Measurements from ENCODE around the gene KLHL2.
"Not testable (repeated sequence)": the region's sequence is repeated elsewhere in the genome, so short reads cannot be mapped to it uniquely, and the experiment has no call there.

Gene KLHL2

DNA sequence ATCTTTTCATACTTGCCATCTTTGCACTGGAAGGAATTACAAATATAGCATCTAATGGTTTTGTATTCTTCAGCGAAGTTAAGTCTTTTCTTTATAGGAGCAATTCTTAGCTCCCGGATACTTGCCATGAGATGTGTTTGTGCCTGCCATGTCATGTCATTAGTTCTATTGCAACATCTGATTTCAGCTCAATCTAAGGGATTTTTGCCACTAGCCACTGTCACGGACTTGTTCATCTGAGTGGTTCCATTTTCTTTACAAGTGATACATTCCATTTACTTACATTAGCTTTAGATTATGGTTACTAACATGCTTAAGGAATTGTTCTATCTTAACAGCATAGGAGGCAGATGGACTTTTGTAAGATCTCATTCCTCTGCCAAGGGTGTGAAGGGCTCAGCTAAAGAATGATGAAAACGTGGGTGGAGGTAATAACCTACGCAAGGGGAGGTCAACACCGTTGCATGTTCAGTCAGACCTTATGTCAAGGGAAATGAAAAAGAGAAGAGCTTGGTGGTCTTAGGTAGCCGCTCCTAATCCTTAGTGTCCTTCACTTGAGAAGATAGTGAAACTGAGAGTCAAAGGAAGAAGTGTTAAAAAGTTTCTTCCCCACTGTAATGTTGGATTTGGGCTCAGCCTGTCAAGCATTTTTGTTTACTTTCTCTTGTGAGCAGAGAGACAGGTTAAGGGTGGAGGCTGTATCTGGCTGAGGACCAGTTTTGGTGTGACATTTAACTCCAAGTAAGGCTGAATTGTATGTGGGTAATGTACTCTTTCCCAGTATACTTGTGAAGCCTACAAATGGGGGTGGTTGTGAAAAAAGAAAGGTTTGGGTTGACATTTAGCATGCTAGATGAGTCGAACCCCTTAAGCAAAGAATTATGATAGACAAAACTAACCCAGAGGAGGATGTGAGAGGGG, 3.6 kb upstream of the KLHL2 start:
- no peak for DNase-seq

DNA sequence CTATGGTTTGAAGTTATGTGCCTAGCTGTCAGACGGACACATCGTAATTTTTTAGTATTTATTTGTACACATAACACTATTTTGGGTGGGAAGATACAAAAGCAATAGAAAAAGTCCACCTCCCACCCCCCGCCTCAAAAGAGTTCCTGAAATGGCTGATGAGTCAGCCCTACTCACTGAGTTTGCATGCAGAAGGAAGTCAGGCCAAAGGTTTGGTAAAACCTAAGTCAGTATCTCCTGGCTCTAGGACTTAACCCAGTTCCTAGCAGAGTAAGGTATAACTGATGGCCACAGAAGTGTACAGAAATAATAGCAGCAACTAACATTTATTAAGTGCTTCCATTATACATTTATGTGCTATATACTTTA, 2.9 kb upstream of the KLHL2 start:
- DNase-seq: peak; percentile 10

DNA sequence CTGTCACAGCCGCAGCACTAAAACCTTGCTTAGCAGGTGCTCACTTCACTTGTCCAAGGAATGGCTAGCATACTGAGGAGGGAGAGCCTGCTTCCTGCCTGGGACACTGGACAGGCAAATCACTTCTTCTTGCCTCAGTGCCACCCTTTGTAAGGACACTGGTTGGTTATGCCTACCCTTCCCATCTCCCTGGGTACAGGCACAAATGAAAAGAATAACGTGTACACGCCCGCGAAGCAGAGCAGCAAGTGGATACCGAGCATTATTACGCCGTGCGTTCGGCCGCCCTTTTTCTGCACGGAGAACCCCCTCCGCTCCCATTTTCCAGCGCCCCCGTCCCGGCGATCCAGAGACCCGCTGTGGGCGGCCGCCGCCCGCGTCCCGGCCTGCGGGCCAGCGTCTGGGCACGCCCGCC, 338 bp upstream of the KLHL2 start:
- DNase-seq: no peak

GRCh38 chr4:165208221-165208652, 876 bp downstream of the KLHL2 start:
- no peak for DNase-seq

DNA sequence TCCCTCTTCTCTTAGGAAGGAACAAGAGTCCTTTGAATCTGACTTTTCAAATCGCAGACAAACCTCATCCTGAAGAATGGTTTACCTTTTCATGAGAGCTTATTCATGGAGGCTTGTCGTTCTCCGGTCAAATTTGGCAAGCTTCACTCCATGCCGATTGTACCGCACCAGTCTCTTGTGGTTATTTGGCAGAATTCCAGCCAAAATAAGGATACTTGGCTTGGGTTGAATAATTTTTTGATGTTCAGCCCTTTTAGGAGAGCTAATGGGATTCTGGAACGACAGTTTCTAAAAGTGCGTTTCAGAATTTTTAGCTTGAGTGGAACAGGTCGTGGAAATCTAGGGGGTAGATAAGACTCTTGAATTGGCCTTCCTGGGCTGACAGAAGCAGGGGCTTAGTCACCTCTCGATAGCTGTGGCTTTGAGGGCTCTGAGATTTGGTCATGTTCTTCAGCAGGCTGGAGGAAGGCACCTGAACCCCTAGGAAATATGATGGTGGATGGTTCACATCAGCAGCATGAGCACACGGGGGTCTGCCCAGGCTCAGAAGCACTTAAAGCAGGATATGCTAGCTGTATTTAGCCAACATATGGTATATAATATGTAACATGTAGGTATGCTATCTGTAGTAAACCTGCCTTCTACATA, 1.5 kb downstream of the KLHL2 start:
- DNase-seq: no peak

DNA sequence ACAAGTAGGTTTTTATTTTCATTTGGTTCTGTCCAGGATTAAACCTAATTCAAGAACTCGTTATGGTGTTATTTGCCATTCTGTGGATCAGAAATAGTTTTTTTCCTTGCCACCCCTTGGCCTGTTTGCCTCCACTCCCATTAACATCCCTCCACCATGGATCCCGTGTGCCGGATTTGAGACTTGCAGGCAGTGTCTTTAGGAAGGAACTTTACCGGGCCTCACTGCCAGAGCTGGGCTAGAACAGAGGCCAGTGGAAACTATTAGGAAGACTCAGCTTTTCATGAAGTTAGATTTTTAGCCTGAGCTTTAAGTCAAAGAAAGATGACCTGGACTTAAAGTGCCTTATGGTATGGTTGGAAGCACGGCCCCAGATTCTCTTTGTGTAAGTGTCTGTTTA, 2.4 kb downstream of the KLHL2 start:
- no peak for DNase-seq

DNA sequence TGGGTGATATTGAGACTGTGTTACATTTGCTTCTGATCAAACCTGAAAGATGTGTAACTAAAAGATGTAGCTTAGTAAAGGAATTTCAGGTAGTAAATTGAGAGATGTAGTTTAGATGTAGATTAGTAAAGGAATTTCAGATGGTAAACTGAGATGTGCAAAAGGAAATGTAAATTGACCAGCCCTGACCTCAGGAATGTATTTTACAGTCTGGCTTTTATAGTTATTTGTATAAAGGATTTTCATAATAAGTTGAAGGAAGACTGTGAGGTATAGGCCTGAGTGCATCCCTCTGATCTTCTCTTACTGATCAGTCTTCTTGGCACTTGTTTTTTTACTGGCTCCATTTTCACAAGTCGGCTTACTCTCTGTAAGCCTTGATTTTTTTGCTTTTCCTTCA, 3.2 kb downstream of the KLHL2 start:
- DNase-seq: no peak

DNA sequence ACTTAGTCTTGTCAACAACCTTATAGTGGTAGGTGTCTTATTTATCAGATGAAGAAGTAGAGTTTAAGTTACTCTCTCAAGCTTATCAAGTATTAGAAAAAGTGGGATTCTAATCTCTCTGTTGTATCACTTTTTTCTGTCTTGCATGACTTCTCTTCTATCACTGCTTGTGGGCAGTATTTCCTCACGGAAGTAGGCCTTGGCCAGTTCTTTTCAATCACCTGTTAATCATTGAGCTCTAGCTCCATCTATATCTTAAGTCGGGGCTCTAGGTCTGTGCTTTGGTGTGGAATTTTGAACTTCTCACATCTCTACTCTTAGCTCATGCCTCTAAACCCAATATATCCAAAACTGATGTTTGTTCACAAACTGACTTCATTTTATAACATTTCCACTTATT, 5.3 kb downstream of the KLHL2 start:
- not testable (repeated sequence) for DNase-seq

DNA sequence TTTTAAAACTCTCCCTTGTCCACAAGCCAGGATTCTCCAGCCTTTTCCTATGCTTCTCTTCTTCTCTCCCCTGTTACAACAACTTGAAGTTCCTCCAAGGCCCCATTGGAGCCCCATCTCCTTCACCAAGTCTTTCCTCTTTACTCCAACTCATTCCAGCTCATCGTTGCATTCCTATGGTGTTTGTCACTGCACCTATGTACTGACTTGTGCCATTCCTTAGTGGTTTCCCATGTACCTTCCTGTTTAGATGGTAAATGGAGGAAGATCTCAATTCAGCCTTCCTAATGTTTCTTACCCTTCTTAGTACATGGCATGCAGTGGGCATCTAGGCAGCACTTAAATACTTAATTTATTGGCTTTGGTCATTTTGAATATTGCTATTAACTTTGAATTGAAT, 6.0 kb downstream of the KLHL2 start:
- DNase-seq: not testable (repeated sequence)

- DNase-seq: not testable (repeated sequence)
These were observed 6.8 kb downstream of the KLHL2 start for GRCh38 chr4:165213991-165214709.

DNA sequence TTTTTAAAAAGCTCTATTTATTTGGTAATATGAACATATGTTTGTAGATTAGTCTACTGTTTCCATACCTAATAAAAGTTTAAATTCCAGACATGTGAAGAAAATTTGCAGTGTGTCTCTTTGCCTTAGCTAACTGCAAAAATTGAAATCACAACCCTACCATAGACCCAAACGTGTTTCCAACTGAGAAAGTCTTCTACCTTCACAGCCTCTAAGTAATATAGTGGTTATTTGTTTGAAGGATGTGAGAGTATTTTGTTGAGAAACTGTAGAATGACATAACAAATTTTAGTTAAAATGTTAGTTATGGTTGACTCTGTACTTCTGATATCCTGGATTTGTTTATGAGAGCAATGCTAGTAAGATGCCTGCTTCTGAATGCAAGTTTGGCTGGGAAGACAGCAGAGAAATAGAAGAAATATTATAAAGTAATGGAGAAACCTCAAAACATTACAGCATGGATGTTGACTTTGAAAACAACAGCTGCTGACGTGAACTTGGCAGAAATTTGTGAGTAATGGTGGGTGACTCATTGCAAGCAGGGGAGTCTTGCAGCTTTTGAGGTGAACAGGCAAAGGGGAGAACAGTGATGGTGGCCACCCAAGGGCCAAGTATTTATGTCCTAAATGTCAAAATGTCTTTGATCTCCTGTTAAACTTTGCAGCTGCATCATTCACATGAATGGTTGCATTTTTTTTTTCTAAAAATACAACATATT, 7.8 kb downstream of the KLHL2 start:
- not testable (repeated sequence) for DNase-seq

- DNase-seq: not testable (repeated sequence)
These were observed 8.6 kb downstream of the KLHL2 start for GRCh38 chr4:165215761-165216487.

GRCh38 chr4:165217325-165217724, 10.0 kb downstream of the KLHL2 start:
- DNase-seq: no peak

DNA sequence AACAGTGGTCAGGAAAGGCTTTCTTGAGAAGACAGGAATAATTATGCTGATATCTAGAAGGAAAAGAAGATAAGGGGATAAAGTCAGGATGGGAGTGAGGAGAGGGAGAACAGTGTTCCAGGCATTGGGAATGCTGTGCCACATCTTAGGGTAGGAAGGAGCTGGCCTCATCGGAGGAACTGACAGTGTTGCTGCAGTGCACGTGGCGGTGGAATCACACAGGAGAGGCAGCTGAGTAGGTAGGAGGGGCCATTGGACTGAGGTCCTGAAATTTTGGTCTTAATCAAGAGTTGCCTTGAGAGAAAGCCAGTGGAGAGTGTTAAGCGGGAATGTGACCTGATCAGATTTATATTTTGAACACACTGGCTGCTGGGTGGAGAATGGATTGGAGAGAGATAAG, 13.9 kb downstream of the KLHL2 start:
- DNase-seq: not testable (repeated sequence)

GRCh38 chr4:165221993-165222650, 14.8 kb downstream of the KLHL2 start:
- DNase-seq: not testable (repeated sequence)

DNA sequence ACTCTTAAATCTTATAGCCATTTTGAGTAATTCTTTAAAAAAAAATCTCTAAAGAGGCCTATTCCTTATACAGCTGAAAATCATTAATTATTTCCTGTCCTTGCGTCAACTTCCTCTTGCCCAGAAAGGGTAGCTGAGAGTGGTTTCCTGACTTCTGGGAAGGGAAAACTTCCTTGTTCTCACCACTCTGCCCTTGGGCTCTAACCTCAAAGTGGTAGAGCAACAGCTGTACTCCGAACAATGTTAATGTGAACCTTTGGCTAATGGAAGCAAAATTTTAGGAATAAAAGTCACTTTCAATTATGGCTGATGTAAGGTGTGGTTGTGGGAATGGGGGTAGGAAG, 15.3 kb downstream of the KLHL2 start:
- DNase-seq: no peak

- DNase-seq: not testable (repeated sequence)
These were observed 20.0 kb downstream of the KLHL2 start for GRCh38 chr4:165227401-165227800.

- not testable (repeated sequence) for DNase-seq
These were observed 22.3 kb downstream of the KLHL2 start for GRCh38 chr4:165229490-165230200.

DNA sequence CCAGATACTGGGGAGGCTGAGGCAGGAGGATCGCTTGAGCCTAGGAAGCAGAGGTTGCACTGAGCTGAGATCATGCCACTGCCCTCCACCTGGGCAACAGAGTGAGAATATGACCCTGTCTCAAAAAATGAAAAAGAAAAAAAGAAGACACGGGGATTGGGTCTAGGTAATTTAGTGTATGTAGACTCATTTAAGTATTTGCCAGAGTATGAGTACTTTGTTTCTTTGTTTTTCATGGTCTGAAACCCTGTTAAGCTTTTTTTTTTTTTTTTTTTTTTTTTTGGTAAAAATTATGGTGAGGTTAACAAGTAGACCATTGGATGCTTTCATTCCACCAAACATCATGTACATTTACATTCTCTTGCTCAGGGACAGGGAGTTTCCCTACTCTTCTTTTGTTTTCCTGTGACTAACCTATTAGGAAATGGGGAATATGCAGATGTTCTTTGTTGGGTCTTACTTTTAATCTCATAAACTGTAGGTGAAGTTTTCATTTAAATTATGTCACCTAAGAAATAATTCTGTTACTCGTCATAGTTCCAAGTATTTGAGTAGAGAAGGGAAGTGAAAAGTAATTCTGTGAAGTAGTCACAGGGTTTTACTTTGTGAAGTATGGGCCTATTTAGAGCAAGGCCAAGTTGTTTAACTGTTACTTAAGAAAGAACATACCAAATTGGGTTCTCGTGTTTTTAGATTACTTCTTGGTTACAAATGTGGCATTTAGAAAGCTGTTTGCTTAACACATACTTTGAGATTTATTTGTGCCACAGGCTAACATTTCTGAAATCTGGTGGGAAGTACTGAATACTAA, 25.5 kb downstream of the KLHL2 start:
- not testable (repeated sequence) for DNase-seq

DNA sequence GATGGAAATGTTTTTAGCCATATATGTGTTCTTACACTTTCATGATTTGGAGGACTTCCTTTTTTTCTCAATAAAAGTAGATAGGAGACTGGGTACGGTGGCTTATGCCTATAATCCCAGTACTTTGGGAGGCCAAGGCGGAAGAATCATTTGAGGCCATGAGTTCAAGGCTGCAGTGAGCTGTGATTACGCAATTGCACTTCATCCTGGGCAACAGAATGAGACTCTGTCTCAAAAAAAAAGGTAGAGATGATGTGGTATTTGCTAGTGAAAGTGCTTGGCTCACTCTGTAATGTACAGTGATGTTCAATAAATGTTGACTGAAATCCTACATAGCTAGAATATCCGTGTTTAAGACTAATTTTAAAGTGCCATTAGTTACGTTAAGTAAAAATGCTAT, 27.4 kb downstream of the KLHL2 start:
- DNase-seq: no peak
